HepG2 (cell line): ENCODE measurements around the gene SFXN5. TPM values are rescaled to one million over a fixed set of nuclear protein-coding genes. Genes with fewer than 3 reads are reported as not detected.

Experiments
- CREB1 ChIP-seq, 2 experiments: fragments of 450-650 bp in 1 of 2; IDR thresholded peaks; 2 replicates each; pipeline ENCODE4 v1.6.1; 2016 to 2017; ENCODE audit warnings: control low read depth in 1 of 2, mild to moderate bottlenecking in 1 of 2, missing compliant biosample characterization in 1 of 2, missing genetic modification characterization in 1 of 2
- ETS1 ChIP-seq: sonication (generic); formaldehyde crosslinking; IDR thresholded peaks from 2 replicates; pipeline ENCODE4 v1.4.0; 2020; ENCODE audit warnings: missing genetic modification reagents
- ETV5 ChIP-seq: IDR thresholded peaks from 2 replicates; pipeline ENCODE4 v1.6.1; 2018; ENCODE audit warnings: missing biosample characterization, missing genetic modification reagents, inconsistent platforms, borderline replicate concordance
- HMGA1 ChIP-seq: sonication (generic); formaldehyde crosslinking; conservative IDR thresholded peaks from 2 replicates; pipeline ENCODE4 v1.4.0; 2020; ENCODE audit warnings: missing genetic modification reagents
- PAF1 ChIP-seq: IDR thresholded peaks from 2 replicates; pipeline ENCODE4 v1.6.1; 2016; ENCODE audit warnings: missing genetic modification reagents, missing compliant biosample characterization
- PCBP1 ChIP-seq: fragments of 200-400 bp; formaldehyde crosslinking; IDR thresholded peaks from 2 replicates; pipeline ENCODE4 v1.6.1; 2017; ENCODE audit warnings: mild to moderate bottlenecking, low read depth, low read length, borderline replicate concordance
- REPIN1 ChIP-seq: sonication (generic); formaldehyde crosslinking; IDR thresholded peaks from 2 replicates; pipeline ENCODE4 v1.8.0; 2022; ENCODE audit warnings: missing genetic modification reagents, low read depth, mild to moderate bottlenecking, borderline replicate concordance
- RXRA ChIP-seq: sonication (generic); formaldehyde crosslinking; IDR thresholded peaks from 2 replicates; pipeline ENCODE4 v1.5.1; 2020; ENCODE audit warnings: missing genetic modification reagents
- ZFP41 ChIP-seq: sonication (generic); formaldehyde crosslinking; IDR thresholded peaks from 2 replicates; pipeline ENCODE4 v1.4.0; 2020; ENCODE audit warnings: mild to moderate bottlenecking, missing genetic modification reagents, borderline replicate concordance
- ZNF274 ChIP-seq: sonication (generic); formaldehyde crosslinking; IDR thresholded peaks from 2 replicates; pipeline ENCODE4 v1.5.1; 2020; ENCODE audit warnings: mild to moderate bottlenecking, missing genetic modification reagents
- ZNF30 ChIP-seq: sonication (generic); formaldehyde crosslinking; IDR thresholded peaks from 2 replicates; pipeline ENCODE4 v1.5.0; 2020; ENCODE audit warnings: mild to moderate bottlenecking, missing genetic modification reagents
- ZNF503 ChIP-seq: sonication (generic); formaldehyde crosslinking; IDR thresholded peaks from 2 replicates; pipeline ENCODE4 v1.4.0; 2020; ENCODE audit warnings: missing genetic modification reagents
- ZNF749 ChIP-seq: sonication (generic); formaldehyde crosslinking; IDR thresholded peaks from 2 replicates; pipeline ENCODE4 v1.8.0; 2022; ENCODE audit warnings: mild to moderate bottlenecking, missing genetic modification reagents, moderate library complexity, borderline replicate concordance
- ZNF776 ChIP-seq: sonication (generic); formaldehyde crosslinking; IDR thresholded peaks from 2 replicates; pipeline ENCODE4 v1.4.0; 2020; ENCODE audit warnings: mild to moderate bottlenecking, missing genetic modification reagents
- polyA plus RNA-seq, 8 experiments: library from polyadenylated mRNA; depleted of rRNA in 3 of 8; stranded (reverse) in 7 of 8; unstranded in 1 of 8; fragments of >200 nt; fragmentation: Illumina TruSeq in 4 of 8; extraction: Trizol in 4 of 8; gene quantifications; 2 replicates each; pipeline versions ENCODE4 v1.2.1 to v1.2.3, GENCODE V29; 2011 to 2016; ENCODE audit warnings: low read depth in 4 of 8, missing spikeins in 1 of 8, mixed read lengths in 1 of 8; ENCODE audit not compliant: insufficient read depth in 1 of 8
- total RNA-seq, 5 experiments: library from RNA; depleted of rRNA; stranded (reverse); fragments of >200 nt; fragmentation: Illumina TruSeq; extraction: Trizol; gene quantifications; 2 replicates each; pipeline ENCODE4 v1.2.3, GENCODE V29; 2016; ENCODE audit warnings: low read depth in 1 of 5
- TF ChIP-seq, protein P1 (sequence below): sonication (generic); formaldehyde crosslinking; IDR thresholded peaks from 2 replicates; pipeline ENCODE4 v1.9.0; 2022; ENCODE audit warnings: missing genetic modification reagents, mild to moderate bottlenecking, borderline replicate concordance
- TF ChIP-seq, protein P2 (sequence below): fragments of 450-650 bp; IDR thresholded peaks from 2 replicates; pipeline ENCODE4 v1.6.1; 2017; ENCODE audit warnings: mild to moderate bottlenecking
- TF ChIP-seq, protein P3 (sequence below): sonication (generic); formaldehyde crosslinking; IDR thresholded peaks from 2 replicates; pipeline ENCODE4 v1.9.0; 2021; ENCODE audit warnings: missing genetic modification reagents, borderline replicate concordance

The SFXN5 gene
- total and polyA plus RNA-seq, 2 of the 13 experiments (the other 11 are each of a cell fraction or from before 2014, with no cell fraction given): 34.9 to 37.4 TPM

DNA sequence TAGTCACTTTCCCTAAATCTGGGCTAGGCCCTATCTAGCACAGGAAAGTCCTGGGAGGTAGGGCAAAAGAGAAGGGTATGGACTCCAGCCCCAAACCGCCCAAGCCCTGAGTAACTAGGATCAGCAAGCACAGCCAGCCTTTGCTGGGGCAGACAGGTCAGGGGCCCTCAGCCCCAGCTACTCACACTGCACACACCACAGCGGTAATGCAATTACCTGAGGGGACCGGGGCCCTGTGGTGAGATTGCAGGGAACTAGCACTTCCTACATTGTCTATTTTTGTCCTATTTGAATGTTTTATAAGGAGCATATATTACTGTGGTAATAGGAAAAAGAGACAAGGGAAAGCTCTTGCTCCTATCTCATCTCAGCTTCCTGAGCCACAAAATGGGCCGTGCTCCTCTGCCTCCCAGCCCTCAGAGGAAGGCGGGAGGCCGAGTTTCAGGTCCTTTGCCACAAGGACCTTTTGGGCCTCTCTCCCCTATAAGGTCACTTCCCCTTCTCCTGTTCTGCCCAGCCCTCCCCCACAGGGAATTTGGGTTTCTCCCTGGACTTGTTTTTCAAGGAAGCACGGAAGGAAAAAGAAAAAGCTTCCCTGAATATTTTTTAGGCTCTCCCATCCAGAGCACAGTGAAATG lies 20.8 kb upstream of the SFXN5 start (continued):
- no peak for TF ChIP-seq ZNF749 (CRISPR knock-in tag)
- TF ChIP-seq, protein P1, sequence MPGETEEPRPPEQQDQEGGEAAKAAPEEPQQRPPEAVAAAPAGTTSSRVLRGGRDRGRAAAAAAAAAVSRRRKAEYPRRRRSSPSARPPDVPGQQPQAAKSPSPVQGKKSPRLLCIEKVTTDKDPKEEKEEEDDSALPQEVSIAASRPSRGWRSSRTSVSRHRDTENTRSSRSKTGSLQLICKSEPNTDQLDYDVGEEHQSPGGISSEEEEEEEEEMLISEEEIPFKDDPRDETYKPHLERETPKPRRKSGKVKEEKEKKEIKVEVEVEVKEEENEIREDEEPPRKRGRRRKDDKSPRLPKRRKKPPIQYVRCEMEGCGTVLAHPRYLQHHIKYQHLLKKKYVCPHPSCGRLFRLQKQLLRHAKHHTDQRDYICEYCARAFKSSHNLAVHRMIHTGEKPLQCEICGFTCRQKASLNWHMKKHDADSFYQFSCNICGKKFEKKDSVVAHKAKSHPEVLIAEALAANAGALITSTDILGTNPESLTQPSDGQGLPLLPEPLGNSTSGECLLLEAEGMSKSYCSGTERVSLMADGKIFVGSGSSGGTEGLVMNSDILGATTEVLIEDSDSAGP (CRISPR knock-in tag): no peak
- TF ChIP-seq PCBP1: no peak
- no peak for TF ChIP-seq ZNF503 (CRISPR knock-in tag)
- TF ChIP-seq, protein P2, sequence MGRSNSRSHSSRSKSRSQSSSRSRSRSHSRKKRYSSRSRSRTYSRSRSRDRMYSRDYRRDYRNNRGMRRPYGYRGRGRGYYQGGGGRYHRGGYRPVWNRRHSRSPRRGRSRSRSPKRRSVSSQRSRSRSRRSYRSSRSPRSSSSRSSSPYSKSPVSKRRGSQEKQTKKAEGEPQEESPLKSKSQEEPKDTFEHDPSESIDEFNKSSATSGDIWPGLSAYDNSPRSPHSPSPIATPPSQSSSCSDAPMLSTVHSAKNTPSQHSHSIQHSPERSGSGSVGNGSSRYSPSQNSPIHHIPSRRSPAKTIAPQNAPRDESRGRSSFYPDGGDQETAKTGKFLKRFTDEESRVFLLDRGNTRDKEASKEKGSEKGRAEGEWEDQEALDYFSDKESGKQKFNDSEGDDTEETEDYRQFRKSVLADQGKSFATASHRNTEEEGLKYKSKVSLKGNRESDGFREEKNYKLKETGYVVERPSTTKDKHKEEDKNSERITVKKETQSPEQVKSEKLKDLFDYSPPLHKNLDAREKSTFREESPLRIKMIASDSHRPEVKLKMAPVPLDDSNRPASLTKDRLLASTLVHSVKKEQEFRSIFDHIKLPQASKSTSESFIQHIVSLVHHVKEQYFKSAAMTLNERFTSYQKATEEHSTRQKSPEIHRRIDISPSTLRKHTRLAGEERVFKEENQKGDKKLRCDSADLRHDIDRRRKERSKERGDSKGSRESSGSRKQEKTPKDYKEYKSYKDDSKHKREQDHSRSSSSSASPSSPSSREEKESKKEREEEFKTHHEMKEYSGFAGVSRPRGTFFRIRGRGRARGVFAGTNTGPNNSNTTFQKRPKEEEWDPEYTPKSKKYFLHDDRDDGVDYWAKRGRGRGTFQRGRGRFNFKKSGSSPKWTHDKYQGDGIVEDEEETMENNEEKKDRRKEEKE: no peak
- TF ChIP-seq, protein P3, sequence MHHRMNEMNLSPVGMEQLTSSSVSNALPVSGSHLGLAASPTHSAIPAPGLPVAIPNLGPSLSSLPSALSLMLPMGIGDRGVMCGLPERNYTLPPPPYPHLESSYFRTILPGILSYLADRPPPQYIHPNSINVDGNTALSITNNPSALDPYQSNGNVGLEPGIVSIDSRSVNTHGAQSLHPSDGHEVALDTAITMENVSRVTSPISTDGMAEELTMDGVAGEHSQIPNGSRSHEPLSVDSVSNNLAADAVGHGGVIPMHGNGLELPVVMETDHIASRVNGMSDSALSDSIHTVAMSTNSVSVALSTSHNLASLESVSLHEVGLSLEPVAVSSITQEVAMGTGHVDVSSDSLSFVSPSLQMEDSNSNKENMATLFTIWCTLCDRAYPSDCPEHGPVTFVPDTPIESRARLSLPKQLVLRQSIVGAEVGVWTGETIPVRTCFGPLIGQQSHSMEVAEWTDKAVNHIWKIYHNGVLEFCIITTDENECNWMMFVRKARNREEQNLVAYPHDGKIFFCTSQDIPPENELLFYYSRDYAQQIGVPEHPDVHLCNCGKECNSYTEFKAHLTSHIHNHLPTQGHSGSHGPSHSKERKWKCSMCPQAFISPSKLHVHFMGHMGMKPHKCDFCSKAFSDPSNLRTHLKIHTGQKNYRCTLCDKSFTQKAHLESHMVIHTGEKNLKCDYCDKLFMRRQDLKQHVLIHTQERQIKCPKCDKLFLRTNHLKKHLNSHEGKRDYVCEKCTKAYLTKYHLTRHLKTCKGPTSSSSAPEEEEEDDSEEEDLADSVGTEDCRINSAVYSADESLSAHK: no peak
- TF ChIP-seq ZNF776 (CRISPR knock-in tag): no peak
- TF ChIP-seq PAF1 (CRISPR knock-in tag): no peak
- TF ChIP-seq ZNF274 (CRISPR knock-in tag): no peak
- no peak for TF ChIP-seq CREB1 (IDR thresholded peaks at IDR 0.05)
- TF ChIP-seq CREB1 (CRISPR knock-in tag; IDR thresholded peaks at IDR 0.05): no peak
- no peak for TF ChIP-seq RXRA (CRISPR knock-in tag)
- TF ChIP-seq ETS1 (CRISPR knock-in tag): no peak
- TF ChIP-seq HMGA1 (CRISPR knock-in tag): no peak
- TF ChIP-seq REPIN1 (CRISPR knock-in tag): no peak
- no peak for TF ChIP-seq ZFP41
- TF ChIP-seq ZNF30 (CRISPR knock-in tag): no peak
- no peak for TF ChIP-seq ETV5 (CRISPR knock-in tag)
